Upper lobe of left lung (tissue), 6 donors: ENCODE data around the gene ZIC1. TPM values are rescaled to one million over a fixed set of nuclear protein-coding genes. Genes with fewer than 3 reads are reported as not detected.

Source experiments
- ATAC-seq, 2 donors: fragments of 200-7000 bp; cut with Tn5 transposase; one replicate each; pipeline ENCODE4 v1.9.1; 2022; ENCODE audit warnings: mild to moderate bottlenecking in 2 of 2, moderate library complexity in 2 of 2; ENCODE audit not compliant: low FRiP score in 2 of 2
- DNase-seq, 2 donors: peaks; one replicate each; pipeline ENCODE4 v3.0.0-alpha.2; 2019 to 2020
- H3K27ac ChIP-seq, 4 donors: fragments of 200-600 bp; sonication (generic); one replicate each; pipeline ENCODE4 v1.5.1; 2016 to 2019
- H3K27me3 ChIP-seq, 4 donors: fragments of 200-600 bp; sonication (generic); one replicate each; pipeline ENCODE4 v1.5.1; 2017 to 2019
- H3K36me3 ChIP-seq, 4 donors: fragments of 200-600 bp; sonication (generic); one replicate each; pipeline ENCODE4 v1.5.1; 2016 to 2019
- H3K4me1 ChIP-seq, 4 donors: fragments of 200-600 bp; sonication (generic); one replicate each; pipeline ENCODE4 v1.5.1; 2018 to 2019
- H3K4me3 ChIP-seq, 4 donors: fragments of 200-600 bp; sonication (generic); one replicate each; pipeline ENCODE4 v1.5.1; 2017 to 2019; ENCODE audit warnings: mild to moderate bottlenecking in 2 of 4, moderate library complexity in 1 of 4
- H3K9me3 ChIP-seq, 4 donors: fragments of 200-600 bp; sonication (generic); one replicate each; pipeline ENCODE4 v1.5.1; 2018 to 2019
- CTCF ChIP-seq, 6 experiments: fragments of 450-650 bp in 4 of 6; fragments of 200-600 bp in 2 of 6; sonication (generic) in 2 of 6; IDR thresholded peaks; one replicate each; pipeline ENCODE4 v1.5.1; 2016 to 2019; ENCODE audit warnings: antibody characterized with exemption in 6 of 6
- EP300 ChIP-seq, 4 donors: sonication (generic); formaldehyde crosslinking; IDR thresholded peaks; one replicate each; pipeline ENCODE4 v1.5.1; 2017; ENCODE audit warnings: antibody characterized with exemption in 4 of 4, control low read depth in 2 of 4
- POLR2A ChIP-seq, 4 donors: fragments of 450-650 bp; IDR thresholded peaks; one replicate each; pipeline ENCODE4 v1.5.1; 2016 to 2017; ENCODE audit warnings: antibody characterized with exemption in 4 of 4, mild to moderate bottlenecking in 2 of 4
- POLR2AphosphoS5 ChIP-seq, 2 donors: sonication (generic); formaldehyde crosslinking; IDR thresholded peaks; one replicate each; pipeline ENCODE4 v1.5.1; 2017; ENCODE audit warnings: antibody characterized with exemption in 2 of 2
- WGBS, 2 donors: methylation state at CpG; one replicate each; pipeline ENCODE4 v1.1.5; 2017 to 2018; 5-methylcytosine and 5-hydroxymethylcytosine counted together
- total RNA-seq, 6 donors: library from RNA; depleted of rRNA in 4 of 6; stranded (reverse); fragments of >200 nt in 4 of 6; gene quantifications; one replicate each; pipeline versions ENCODE4 v1.1.0 to v1.2.1, GENCODE V29; 2016 to 2021
- donor health status: DM: no; HTN: no; CAD: no; lungs with moderate emphysema.
- donor health status: DM: no; HTN: yes; CAD: no; lungs with severe emphysema.

Gene ZIC1
- total RNA-seq, 6 donors from 2014 or later: not detected

DNA sequence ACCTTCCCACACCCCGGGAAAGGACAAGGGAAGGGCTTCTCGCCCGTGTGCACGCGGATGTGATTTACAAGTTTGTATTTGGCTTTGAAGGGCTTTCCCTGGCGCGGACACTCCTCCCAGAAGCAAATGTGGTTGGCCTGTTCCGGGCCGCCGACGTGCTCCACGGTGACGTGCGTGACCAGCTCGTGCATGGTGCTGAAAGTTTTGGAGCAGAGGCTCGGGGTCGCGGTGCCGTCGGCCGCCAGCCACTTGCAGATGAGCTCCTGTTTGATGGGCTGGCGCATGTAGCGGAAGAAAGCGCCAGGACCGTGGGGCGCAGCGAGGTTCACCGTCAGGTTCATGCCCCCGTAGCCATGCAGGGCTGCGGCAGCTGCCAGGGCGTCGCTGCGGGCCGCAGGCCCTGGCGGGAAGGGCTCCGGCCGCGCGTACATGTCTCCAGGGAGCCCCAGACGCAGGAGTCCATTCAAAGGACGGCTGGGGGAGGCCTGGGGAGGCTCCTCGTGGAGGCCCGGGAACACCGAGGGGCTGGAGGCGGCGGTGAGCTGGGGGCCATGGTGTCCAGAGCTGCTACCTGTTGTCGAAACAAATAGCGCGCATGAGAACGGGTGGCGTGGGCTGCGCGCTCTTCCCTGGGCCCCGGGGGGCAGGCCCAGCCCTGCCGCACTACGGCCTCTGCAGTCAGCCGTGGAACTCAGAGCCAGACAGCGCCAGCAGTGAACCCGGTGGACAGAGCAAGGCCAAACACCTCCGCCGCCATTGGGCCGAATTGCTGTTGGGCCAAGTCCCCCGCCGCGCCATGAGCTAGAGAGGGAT, 13.1 kb upstream of the ZIC1 start:
- Histone ChIP-seq H3K36me3 (no peaks in the 10 kb centered on the region), H3K4me1 (peaks cover 9 to 39% (median 19%) of the 10 kb centered on the region in 4 donors), H3K4me3 (no peak overlapping the region), H3K27ac (no peak overlapping the region), H3K9me3 (peaks cover 0 to 8% (median 1%) of the 10 kb centered on the region in 4 donors), H3K27me3 (peaks cover 0 to 71% (median 34%) of the 10 kb centered on the region in 4 donors)
- peak in 1 of 2 donors; percentile 71 for DNase-seq
- TF ChIP-seq POLR2AphosphoS5 (IDR thresholded peaks at IDR 0.05) (no peak), CTCF (IDR thresholded peaks at IDR 0.05) (no peak), EP300 (IDR thresholded peaks at IDR 0.05) (no peak), POLR2A (IDR thresholded peaks at IDR 0.05) (no peak)
- 8% methylated on average over 19 to 57 of the region's 65 CpGs for WGBS, 2 donors
- no peak for ATAC-seq

GRCh38 chr3:147396712-147397046, 12.5 kb upstream of the ZIC1 start:
- no peak for ATAC-seq
- no peak overlapping the region for H3K4me3 ChIP-seq
- peaks cover 0 to 5% (median 0%) of the 10 kb centered on the region in 4 donors for H3K9me3 ChIP-seq
- H3K27me3 ChIP-seq: peaks cover 0 to 66% (median 31%) of the 10 kb centered on the region in 4 donors
- TF ChIP-seq EP300 (IDR thresholded peaks at IDR 0.05) (no peak), POLR2A (IDR thresholded peaks at IDR 0.05) (no peak), POLR2AphosphoS5 (IDR thresholded peaks at IDR 0.05) (no peak), CTCF (IDR thresholded peaks at IDR 0.05) (no peak)
- no peak overlapping the region for H3K27ac ChIP-seq
- no peaks in the 10 kb centered on the region for H3K36me3 ChIP-seq
- DNase-seq: peak in 1 of 2 donors; percentile 39
- peaks cover 9 to 38% (median 19%) of the 10 kb centered on the region in 4 donors for H3K4me1 ChIP-seq
- 6 to 12% methylated on average over 17 of the region's 17 CpGs for WGBS, 2 donors

- peak in 1 of 2 donors; percentile 56 for DNase-seq
- Histone ChIP-seq H3K27me3 (peaks cover 0 to 63% (median 28%) of the 10 kb centered on the region in 4 donors), H3K9me3 (peaks cover 0 to 5% (median 0%) of the 10 kb centered on the region in 4 donors), H3K4me3 (no peak overlapping the region), H3K4me1 (peaks cover 4 to 32% (median 13%) of the 10 kb centered on the region in 4 donors), H3K36me3 (no peaks in the 10 kb centered on the region), H3K27ac (no peak overlapping the region)
- 9 to 10% methylated on average over 30 to 34 of the region's 34 CpGs for WGBS, 2 donors
- no peak for ATAC-seq
- TF ChIP-seq EP300 (IDR thresholded peaks at IDR 0.05): no peak
- TF ChIP-seq POLR2AphosphoS5 (IDR thresholded peaks at IDR 0.05): no peak
- no peak for TF ChIP-seq POLR2A (IDR thresholded peaks at IDR 0.05)
- TF ChIP-seq CTCF (IDR thresholded peaks at IDR 0.05): no peak
These were observed 11.8 kb upstream of the ZIC1 start for GRCh38 chr3:147397155-147397874.

DNA sequence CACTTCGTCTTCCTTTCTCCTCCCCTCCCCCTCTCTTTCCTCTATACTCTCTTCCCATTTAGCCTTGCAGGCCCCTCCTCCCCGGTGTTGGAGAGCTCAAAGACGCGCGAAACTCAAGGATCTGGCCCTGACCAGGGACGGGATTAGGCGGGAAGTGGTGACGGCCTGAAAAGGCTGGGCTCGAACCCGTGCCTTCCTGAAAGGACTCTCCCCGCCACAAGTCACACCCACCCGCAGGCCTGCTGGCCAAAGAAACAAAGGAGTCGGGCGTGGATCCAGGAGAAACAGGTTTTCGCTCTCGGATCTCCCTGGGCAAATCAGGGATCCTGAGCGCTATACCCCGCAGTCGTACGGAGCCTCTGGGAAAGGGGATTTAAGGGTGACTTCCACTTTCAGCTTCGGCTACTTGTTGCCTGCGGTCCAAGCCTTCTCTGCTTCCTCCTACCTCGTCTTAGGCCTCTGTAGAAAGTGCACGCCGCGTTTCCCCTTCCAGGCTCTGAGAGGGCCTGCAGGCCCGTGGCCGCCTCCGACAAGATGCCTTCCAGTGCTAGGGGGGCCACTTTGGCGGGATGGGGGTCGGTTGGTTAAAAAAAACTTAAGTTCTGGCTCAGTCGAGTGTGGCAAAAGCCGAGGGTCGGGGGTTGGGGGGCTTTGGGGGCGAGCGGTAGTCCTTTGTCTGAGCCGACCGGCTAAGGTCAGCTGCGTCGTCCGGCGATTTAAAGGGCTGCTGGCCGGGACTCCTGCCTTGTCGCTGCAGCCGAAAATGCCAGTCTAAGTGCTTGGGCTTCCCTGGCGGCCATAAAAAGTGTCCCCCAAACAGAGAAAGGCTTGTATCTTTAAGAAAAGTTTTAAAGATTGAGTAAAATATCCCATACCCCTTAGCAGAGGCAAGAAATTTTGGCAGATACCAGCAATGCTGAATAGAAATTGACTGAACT, 11.0 kb upstream of the ZIC1 start:
- Histone ChIP-seq H3K9me3 (peaks cover 0 to 4% (median 0%) of the 10 kb centered on the region in 4 donors), H3K27ac (no peak overlapping the region), H3K4me3 (no peak overlapping the region), H3K27me3 (peaks cover 0 to 56% (median 24%) of the 10 kb centered on the region in 4 donors), H3K4me1 (peaks cover 0 to 26% (median 6%) of the 10 kb centered on the region in 4 donors), H3K36me3 (no peaks in the 10 kb centered on the region)
- TF ChIP-seq EP300 (IDR thresholded peaks at IDR 0.05): no peak
- TF ChIP-seq POLR2AphosphoS5 (IDR thresholded peaks at IDR 0.05): no peak
- TF ChIP-seq CTCF (IDR thresholded peaks at IDR 0.05): no peak
- no peak for TF ChIP-seq POLR2A (IDR thresholded peaks at IDR 0.05)
- no peak for ATAC-seq
- WGBS, 2 donors: 14 to 15% methylated on average over 40 to 46 of the region's 46 CpGs
- peak in 1 of 2 donors; percentile 42 for DNase-seq
